HEK293T (cell line): ENCODE measurements around the gene ATP2B2.

Experiments used
- FOXK2 ChIP-seq: fragments of 450-650 bp; IDR thresholded peaks from 2 replicates; pipeline ENCODE4 v1.6.1; 2016; ENCODE audit warnings: mild to moderate bottlenecking
- SUZ12 ChIP-seq: fragments of 450-650 bp; IDR thresholded peaks from 2 replicates; pipeline ENCODE4 v1.6.1; 2016; ENCODE audit warnings: mild to moderate bottlenecking

DNA sequence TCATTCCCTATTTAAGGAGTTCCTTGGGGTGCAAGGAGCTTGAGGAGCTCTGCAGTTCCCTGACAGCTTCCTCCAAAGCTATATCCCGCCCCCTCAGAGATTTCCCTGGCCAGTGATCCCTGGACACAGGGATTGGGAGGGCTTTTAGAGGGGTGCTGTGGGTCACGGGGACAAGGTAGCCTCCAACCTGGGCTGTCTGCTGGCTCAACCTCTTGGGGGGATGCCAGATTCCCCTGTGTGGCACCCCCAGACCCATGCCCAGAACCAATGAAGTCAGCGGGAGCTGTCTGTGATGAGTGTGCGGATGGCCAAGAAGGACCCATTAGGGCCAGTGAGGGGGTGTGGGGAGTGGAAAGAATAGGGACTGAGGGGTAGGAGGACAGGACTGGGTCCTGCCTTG lies 21.0 kb upstream of the ATP2B2 start:
- no peak for TF ChIP-seq SUZ12
- TF ChIP-seq FOXK2, result no peak
